Uterus (tissue), 4 donors: ENCODE measurements around the gene SH3BGR. TPM values are rescaled to one million over a fixed set of nuclear protein-coding genes. Genes with fewer than 3 reads are reported as not detected.

ENCODE experiments used
- DNase-seq, 2 donors: peaks; one replicate each; pipeline ENCODE4 v3.0.0-alpha.2; 2019 to 2020
- H3K27ac ChIP-seq, 2 donors: fragments of 200-600 bp; sonication (generic); 1 replicate in 1 of 2; 2 replicates in 1 of 2; pipeline ENCODE4 v1.5.1; 2016 to 2018
- H3K27me3 ChIP-seq, 2 donors: fragments of 200-600 bp; sonication (generic); one replicate each; pipeline ENCODE4 v1.5.1; 2018 to 2019; ENCODE audit warnings: control low read depth in 1 of 2
- H3K36me3 ChIP-seq, 2 donors: fragments of 200-600 bp; sonication (generic); one replicate each; pipeline ENCODE4 v1.5.1; 2019; ENCODE audit warnings: control low read depth in 1 of 2
- H3K4me1 ChIP-seq, 2 donors: fragments of 200-600 bp; sonication (generic); one replicate each; pipeline ENCODE4 v1.5.1; 2018 to 2019; ENCODE audit warnings: control low read depth in 1 of 2
- H3K4me3 ChIP-seq, 2 donors: fragments of 200-600 bp; sonication (generic); 1 replicate in 1 of 2; 2 replicates in 1 of 2; pipeline ENCODE4 v1.5.1; 2018 to 2019; ENCODE audit warnings: mild to moderate bottlenecking in 1 of 2
- H3K9me3 ChIP-seq, 2 donors: fragments of 200-600 bp; sonication (generic); one replicate each; pipeline ENCODE4 v1.5.1; 2019; ENCODE audit warnings: control low read depth in 1 of 2
- POLR2A ChIP-seq, 2 donors: fragments of 450-650 bp; IDR thresholded peaks; one replicate each; pipeline ENCODE4 v1.6.1; 2016; ENCODE audit warnings: antibody characterized with exemption in 2 of 2, mild to moderate bottlenecking in 1 of 2, moderate library complexity in 1 of 2
- intact Hi-C: fragments of 100-400 bp; cut with DNase I; formaldehyde crosslinking; loops from one replicate; pipeline ENCODE4 v1.15.1; 2023; ENCODE audit warnings: low total_unique reads
- total RNA-seq, 4 donors: library from RNA; depleted of rRNA in 3 of 4; stranded (reverse); fragments of >200 nt in 3 of 4; gene quantifications; one replicate each; pipeline versions ENCODE4 v1.1.0 to v1.2.4, GENCODE V29; 2014 to 2023
- TF ChIP-seq, protein P1 (sequence below), 4 experiments: fragments of 200-600 bp in 2 of 4; fragments of 450-650 bp in 2 of 4; sonication (generic) in 2 of 4; IDR thresholded peaks; one replicate each; pipeline ENCODE4 v1.5.1; 2016 to 2019; ENCODE audit warnings: antibody characterized with exemption in 4 of 4, mild to moderate bottlenecking in 2 of 4, moderate library complexity in 1 of 4
- donor health status: DM: yes; HTN: yes; CAD: no.

The SH3BGR gene
- total RNA-seq, 4 donors from 2014 or later = 1.1 to 27.9 (median 8.1) TPM; not detected in 1

DNA sequence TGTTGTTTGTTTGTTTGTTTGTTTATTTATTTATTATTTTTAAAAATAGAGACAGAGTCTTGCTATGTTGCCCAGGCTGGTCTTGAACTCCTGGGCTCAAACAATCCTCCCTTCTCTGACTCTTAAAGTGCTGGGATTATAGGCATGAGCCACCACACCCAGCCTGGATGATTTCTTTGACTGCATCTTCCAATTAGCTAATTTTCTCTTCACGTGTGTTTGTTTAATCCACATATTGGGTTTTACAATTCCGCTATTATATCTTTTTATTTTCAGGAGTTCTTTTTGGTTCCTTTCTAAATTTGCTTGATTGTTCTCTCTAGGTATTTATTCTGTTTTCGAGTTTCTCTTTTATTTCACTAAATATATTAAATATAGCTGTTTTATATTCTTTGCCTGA, 19.8 kb downstream of the SH3BGR start:
- no peaks in the 10 kb centered on the region for H3K4me1 ChIP-seq
- TF ChIP-seq, protein P1, sequence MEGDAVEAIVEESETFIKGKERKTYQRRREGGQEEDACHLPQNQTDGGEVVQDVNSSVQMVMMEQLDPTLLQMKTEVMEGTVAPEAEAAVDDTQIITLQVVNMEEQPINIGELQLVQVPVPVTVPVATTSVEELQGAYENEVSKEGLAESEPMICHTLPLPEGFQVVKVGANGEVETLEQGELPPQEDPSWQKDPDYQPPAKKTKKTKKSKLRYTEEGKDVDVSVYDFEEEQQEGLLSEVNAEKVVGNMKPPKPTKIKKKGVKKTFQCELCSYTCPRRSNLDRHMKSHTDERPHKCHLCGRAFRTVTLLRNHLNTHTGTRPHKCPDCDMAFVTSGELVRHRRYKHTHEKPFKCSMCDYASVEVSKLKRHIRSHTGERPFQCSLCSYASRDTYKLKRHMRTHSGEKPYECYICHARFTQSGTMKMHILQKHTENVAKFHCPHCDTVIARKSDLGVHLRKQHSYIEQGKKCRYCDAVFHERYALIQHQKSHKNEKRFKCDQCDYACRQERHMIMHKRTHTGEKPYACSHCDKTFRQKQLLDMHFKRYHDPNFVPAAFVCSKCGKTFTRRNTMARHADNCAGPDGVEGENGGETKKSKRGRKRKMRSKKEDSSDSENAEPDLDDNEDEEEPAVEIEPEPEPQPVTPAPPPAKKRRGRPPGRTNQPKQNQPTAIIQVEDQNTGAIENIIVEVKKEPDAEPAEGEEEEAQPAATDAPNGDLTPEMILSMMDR (IDR thresholded peaks at IDR 0.05) = no peak
- no peak for TF ChIP-seq POLR2A (IDR thresholded peaks at IDR 0.05)
- no peak for DNase-seq
- no peaks in the 10 kb centered on the region for H3K36me3 ChIP-seq
- intact Hi-C loops = no loop called here
- no peak overlapping the region for H3K27ac ChIP-seq
- H3K9me3 ChIP-seq = no peaks in the 10 kb centered on the region
- no peaks in the 10 kb centered on the region for H3K27me3 ChIP-seq
- no peak overlapping the region for H3K4me3 ChIP-seq

DNA sequence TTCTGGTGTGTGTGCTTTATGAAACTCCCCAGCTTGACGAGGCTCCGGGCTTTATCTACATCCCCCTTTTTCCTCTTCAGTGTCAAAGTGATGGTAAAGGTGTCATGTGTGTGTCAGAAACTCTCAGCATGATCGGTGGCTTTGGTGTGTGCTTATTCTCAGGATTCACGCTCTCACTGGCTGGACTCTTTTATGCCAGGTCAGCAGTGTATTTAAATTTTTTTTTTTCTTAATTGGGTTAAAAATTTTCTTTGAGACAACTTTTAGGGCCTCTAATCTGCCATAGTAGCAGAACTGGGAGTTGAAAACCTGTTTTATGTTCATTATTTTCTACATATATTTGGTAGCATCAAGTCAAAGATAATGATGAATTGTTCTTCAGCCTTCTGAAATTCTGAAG, 21.0 kb downstream of the SH3BGR start:
- Histone ChIP-seq H3K36me3 (no peaks in the 10 kb centered on the region), H3K27me3 (no peaks in the 10 kb centered on the region), H3K27ac (no peak overlapping the region), H3K9me3 (no peaks in the 10 kb centered on the region), H3K4me1 (no peaks in the 10 kb centered on the region), H3K4me3 (no peak overlapping the region)
- no peak for DNase-seq
- intact Hi-C loops = no loop called here
- TF ChIP-seq POLR2A (IDR thresholded peaks at IDR 0.05) = no peak

DNA sequence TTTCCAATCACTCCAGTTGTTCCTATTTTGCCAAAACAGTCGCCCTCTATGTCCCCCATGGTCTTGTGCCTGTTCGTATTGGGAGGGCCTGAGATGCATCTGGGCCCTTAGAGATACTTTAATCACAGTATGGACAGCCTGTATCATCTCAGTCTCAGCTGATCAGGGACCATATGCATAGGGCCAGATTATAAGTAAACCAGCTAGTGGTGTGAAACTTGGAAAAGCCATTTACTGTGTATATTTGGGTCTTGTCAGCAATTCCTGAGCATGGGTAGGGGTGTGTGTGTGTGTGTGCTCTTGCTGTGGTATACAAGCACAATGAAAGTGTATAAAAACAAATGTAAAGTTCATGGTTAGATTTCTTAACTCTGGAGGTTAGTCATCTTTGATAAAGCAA, 22.8 kb downstream of the SH3BGR start:
- no peak for DNase-seq
- Histone ChIP-seq H3K4me1 (no peaks in the 10 kb centered on the region), H3K36me3 (no peaks in the 10 kb centered on the region), H3K27ac (no peak overlapping the region), H3K27me3 (no peaks in the 10 kb centered on the region), H3K9me3 (no peaks in the 10 kb centered on the region), H3K4me3 (no peak overlapping the region)
- TF ChIP-seq, protein P1 (IDR thresholded peaks at IDR 0.05) = no peak
- TF ChIP-seq POLR2A (IDR thresholded peaks at IDR 0.05) = no peak
- intact Hi-C loops = no loop called here

DNA sequence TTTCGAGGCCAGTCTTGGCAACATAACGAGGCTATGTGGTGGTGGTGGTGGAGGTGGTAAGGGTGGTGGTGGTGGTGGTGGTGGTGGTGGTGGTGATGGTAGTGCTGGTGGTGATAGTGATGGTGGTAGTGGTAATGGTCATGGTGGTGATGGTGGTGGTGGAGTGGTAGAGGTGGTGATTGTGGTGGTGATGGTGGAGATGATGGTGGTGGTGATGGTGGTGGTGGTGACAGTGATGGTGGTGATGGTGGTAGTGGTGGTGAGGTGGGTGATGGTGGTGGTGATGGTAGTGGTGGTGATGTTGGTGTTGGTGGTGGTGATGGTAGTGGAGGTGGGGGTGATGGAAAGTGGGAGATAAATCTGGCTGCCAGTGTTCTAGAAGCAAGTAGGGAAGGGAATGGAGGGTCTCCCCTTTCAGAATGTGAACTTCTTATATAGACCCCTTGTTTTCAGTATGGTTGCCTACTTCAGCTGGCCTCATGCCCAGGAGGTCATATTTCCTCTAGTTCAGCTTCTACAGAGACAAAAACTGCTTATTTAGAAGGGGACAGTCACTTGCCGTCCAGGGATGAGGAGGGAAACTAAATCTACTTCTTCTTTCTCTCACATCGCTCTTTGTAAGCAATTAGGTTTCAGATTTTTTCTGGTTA, 27.5 kb downstream of the SH3BGR start:
- DNase-seq = no peak
- Histone ChIP-seq H3K27ac (no peak overlapping the region), H3K4me3 (no peak overlapping the region), H3K27me3 (no peaks in the 10 kb centered on the region), H3K9me3 (no peaks in the 10 kb centered on the region), H3K4me1 (no peaks in the 10 kb centered on the region), H3K36me3 (no peaks in the 10 kb centered on the region)
- TF ChIP-seq, protein P1 (IDR thresholded peaks at IDR 0.05) = no peak
- no peak for TF ChIP-seq POLR2A (IDR thresholded peaks at IDR 0.05)
- intact Hi-C loops = no loop called here

DNA sequence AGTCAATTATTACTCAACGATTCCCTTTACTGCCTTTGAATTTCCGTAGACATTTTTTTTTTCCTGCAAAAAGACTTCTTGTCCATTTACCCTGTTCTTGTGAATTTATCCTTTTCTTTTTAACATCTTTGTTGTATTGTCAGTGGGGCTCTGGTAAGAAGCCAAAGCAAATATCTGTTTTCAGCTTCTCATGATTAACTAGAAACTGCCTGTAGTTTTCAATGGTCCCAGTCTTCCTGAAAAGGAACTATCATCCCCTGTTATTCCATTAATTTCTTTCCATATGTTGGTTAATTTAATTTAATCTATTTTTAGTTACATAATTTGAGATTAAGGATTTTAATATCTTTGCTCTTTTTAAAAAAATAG, 28.0 kb downstream of the SH3BGR start:
- H3K27me3 ChIP-seq = no peaks in the 10 kb centered on the region
- no peak for DNase-seq
- H3K27ac ChIP-seq = no peak overlapping the region
- no peaks in the 10 kb centered on the region for H3K4me1 ChIP-seq
- H3K36me3 ChIP-seq = no peaks in the 10 kb centered on the region
- H3K9me3 ChIP-seq = no peaks in the 10 kb centered on the region
- TF ChIP-seq, protein P1 (IDR thresholded peaks at IDR 0.05) = no peak
- intact Hi-C loops = no loop called here
- H3K4me3 ChIP-seq = no peak overlapping the region

DNA sequence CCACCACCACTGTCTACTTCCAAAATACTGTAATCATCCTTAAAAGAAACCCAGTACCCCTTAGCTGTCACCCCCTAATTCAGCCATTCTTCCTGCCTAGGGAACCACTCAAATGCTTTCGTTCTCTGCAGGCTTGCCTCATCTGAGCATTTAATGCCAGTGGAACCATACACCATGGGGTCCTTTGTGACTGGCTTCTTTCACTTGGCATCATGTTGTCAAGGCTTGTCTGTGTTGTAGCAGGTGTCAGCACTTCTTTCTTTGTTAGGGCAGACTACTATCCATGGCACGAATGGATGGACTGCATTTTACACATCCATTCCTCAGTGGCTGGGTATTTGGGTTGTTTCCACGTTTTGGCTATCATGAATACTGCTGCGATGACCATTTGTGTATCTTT, 28.5 kb downstream of the SH3BGR start:
- Histone ChIP-seq H3K27me3 (no peaks in the 10 kb centered on the region), H3K36me3 (no peaks in the 10 kb centered on the region), H3K9me3 (no peaks in the 10 kb centered on the region), H3K27ac (no peak overlapping the region), H3K4me1 (no peaks in the 10 kb centered on the region), H3K4me3 (no peak overlapping the region)
- no peak for DNase-seq
- TF ChIP-seq, protein P1 (IDR thresholded peaks at IDR 0.05) = no peak
- TF ChIP-seq POLR2A (IDR thresholded peaks at IDR 0.05) = no peak
- intact Hi-C loops = no loop called here
